ENCODE data around the gene MACROD2.

Gene MACROD2

DNA sequence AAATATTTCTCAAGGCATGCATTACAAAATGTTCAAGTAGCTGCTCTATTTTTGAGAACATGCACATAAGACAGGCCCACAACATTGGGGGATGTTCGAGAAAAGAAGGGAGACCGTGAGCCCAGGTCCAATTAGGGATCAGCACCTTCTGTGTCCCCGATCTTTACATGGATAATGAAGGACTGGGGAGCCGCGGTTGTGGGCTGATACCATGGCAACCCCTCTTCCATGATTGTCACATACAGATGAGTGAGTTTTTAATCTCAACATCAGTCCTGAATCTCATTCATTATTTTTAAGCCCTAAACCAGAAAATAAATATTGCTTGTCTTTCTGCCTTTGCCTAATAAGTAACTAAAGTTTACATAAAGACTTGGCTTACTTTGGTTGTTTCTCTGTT, 1642.2 kb downstream of the MACROD2 start:
- TF ChIP-seq, protein P1, sequence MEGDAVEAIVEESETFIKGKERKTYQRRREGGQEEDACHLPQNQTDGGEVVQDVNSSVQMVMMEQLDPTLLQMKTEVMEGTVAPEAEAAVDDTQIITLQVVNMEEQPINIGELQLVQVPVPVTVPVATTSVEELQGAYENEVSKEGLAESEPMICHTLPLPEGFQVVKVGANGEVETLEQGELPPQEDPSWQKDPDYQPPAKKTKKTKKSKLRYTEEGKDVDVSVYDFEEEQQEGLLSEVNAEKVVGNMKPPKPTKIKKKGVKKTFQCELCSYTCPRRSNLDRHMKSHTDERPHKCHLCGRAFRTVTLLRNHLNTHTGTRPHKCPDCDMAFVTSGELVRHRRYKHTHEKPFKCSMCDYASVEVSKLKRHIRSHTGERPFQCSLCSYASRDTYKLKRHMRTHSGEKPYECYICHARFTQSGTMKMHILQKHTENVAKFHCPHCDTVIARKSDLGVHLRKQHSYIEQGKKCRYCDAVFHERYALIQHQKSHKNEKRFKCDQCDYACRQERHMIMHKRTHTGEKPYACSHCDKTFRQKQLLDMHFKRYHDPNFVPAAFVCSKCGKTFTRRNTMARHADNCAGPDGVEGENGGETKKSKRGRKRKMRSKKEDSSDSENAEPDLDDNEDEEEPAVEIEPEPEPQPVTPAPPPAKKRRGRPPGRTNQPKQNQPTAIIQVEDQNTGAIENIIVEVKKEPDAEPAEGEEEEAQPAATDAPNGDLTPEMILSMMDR (conservative IDR thresholded peaks at IDR 0.05; ENCODE audit: low read depth, low read length), result no peak
- no peak for DNase-seq (ENCODE audit: low read depth)
- no peak overlapping the region for H3K4me3 ChIP-seq (ENCODE audit: low read depth, low read length)

DNA sequence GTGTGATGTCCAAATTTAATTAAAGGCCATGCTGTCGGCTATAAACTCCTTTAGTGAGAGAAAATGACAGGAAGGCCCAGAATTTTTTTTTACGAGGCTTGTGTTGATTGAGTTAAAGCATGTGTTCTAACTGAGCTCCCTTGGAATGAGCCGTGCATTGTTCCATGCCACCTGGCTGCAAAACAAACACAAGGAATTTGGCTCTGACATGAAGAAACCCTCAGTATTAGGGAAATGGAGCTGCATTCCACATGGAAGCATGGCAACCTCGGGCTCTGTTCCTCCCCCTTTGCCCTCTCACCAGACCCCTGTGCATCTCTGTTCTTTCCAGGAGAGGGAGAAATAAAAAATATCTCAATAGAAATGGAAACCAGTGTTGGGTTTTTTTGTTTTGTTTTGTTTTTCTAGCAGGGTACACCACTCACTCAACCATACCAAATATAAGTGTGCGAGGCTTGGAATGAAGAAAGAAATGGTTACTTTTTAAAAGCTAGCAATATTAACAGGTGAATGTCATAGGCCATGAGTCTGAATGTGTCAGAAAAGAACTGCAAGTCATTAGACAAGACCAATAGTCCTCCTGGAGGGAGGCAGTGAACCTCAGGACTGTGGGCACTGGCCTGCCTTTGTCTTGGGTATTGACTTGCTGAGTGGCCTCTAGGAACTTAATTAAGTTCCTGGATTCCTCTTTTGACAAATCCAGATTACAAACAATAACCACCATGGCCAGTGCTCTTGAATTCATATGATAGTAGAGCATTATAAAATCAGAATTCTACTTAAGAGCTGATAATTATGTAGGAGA, 1642.8 kb downstream of the MACROD2 start:
- no peak for DNase-seq (ENCODE audit: low read depth)
- TF ChIP-seq, protein P1 (conservative IDR thresholded peaks at IDR 0.05; ENCODE audit: low read depth, low read length), result no peak
- no peak overlapping the region for H3K4me3 ChIP-seq (ENCODE audit: low read depth, low read length)

DNA sequence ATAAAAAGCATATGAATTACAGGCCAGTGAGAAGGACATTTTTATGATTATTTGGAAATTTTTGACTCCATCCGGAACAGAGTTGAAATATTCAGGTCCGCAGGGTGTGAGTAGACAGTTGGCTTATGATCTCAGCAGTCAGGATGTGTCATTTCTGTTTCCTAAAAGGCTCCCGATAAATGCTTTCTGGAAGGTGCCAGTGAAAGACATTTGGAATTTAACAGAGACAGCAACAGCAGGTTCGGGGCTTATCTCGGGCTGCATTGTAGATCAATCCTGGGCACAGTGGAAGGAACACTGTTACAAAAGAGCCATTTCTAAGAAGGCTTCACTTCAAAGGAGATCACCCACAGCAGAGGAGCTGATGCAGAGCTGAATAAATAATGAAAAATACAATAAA, 1643.5 kb downstream of the MACROD2 start:
- no peak overlapping the region for H3K4me3 ChIP-seq (ENCODE audit: low read depth, low read length)
- no peak for DNase-seq (ENCODE audit: low read depth)
- TF ChIP-seq, protein P1 (conservative IDR thresholded peaks at IDR 0.05; ENCODE audit: low read depth, low read length), result no peak

DNA sequence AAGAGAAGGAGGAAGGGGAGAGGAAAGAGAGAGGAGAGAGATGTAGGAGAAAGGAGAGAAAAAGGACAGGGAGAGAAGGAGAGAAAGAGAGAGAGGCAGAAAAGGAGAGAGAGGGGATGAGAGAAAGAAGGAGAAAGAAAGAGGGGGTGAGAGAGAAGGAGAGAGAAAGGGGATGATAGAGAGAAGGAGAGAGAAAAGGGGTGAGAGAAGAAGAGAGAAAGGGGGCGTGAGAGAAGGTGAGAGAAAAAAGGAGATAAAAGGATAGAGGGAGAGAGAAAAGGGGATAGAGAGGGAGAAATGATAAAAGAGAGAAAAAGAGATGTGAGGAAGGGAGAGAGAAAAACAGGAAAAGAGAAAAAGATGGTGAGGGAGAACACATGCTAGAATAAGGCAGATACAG, 1644.5 kb downstream of the MACROD2 start:
- H3K4me3 ChIP-seq (ENCODE audit: low read depth, low read length), result no peak overlapping the region
- no peak for DNase-seq (ENCODE audit: low read depth)
- TF ChIP-seq, protein P1 (conservative IDR thresholded peaks at IDR 0.05; ENCODE audit: low read depth, low read length), result no peak

DNA sequence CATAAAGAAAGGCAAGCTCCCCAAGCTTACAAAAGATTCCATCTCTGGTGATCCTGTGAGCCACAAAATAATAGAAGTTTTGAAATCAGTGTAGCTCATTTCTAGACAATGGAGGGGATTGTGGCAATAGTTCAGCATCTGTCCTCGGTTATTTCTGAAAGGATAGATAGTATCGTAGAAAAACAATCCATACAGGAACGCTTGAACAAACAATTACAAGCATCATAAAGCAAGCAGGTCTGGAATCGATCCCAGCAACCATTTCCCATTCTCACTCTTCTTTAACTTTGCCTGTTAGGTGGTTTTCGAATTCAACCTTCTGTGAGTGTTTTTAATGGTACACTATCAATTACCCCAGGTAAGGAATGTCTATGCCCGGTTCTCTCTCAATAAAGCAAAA, 1646.8 kb downstream of the MACROD2 start:
- TF ChIP-seq, protein P1 (conservative IDR thresholded peaks at IDR 0.05; ENCODE audit: low read depth, low read length), result no peak
- DNase-seq (ENCODE audit: low read depth), result no peak
- H3K4me3 ChIP-seq (ENCODE audit: low read depth, low read length), result no peak overlapping the region

DNA sequence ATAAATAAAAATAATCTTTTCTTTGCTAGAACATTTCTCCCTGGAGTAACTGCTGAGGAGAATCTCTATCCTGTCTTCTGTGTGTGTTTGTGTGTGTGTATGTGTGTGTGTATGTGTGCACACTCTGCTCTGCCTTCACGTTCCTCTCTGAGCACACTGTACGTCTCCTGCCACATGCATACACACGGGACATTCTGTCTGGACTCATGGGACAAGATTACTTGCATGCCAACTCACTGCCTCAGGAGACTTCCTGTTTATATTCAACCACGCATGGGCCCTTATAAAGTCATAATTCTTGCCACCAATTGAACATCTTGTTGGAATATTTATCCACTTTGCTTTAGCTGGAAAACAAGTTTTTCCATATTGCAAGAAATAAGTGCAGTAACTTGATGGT, 1647.4 kb downstream of the MACROD2 start:
- peak; percentile 43 for DNase-seq (ENCODE audit: low read depth)
- TF ChIP-seq, protein P1 (conservative IDR thresholded peaks at IDR 0.05; ENCODE audit: low read depth, low read length), result no peak
- H3K4me3 ChIP-seq (ENCODE audit: low read depth, low read length), result no peak overlapping the region

DNA sequence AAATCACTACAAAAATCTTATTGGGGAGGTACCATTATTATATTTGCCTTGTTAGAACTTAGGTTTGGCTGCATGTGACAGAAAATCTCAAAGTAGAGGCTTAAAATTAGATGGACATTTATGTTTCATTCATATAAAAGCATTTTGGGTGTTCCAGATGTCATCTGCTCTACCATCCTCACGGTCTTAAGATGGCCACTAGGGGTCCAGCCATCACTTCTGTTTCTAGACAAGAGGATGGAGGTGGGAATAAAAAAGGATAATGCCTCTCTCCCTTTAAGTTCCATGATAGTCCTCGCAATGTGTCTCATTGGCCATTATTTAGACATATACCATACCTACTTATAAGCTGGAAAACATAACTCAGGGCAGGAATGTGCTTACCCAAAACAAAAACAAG, 1648.4 kb downstream of the MACROD2 start:
- TF ChIP-seq, protein P1 (conservative IDR thresholded peaks at IDR 0.05; ENCODE audit: low read depth, low read length), result peak; percentile 48
- no peak overlapping the region for H3K4me3 ChIP-seq (ENCODE audit: low read depth, low read length)
- DNase-seq (ENCODE audit: low read depth), result peak; percentile 23
